Left lung (tissue), 10 donors: ENCODE data around the gene HMGN4. TPM values are rescaled to one million over a fixed set of nuclear protein-coding genes. Genes with fewer than 3 reads are reported as not detected.

Experiments
- ATAC-seq: fragments of 200-7000 bp; cut with Tn5 transposase; one replicate; pipeline ENCODE4 v1.9.1; 2020; ENCODE audit warnings: moderate library complexity
- DNase-seq, 4 donors: peaks; one replicate each; pipeline ENCODE4 v3.0.0-alpha.2; 2013 to 2020
- H3K27ac ChIP-seq, 2 donors: fragments of 200-600 bp; sonication (generic) in 1 of 2; one replicate each; pipeline versions ENCODE4 v1.5.0 to v1.8.0; 2020 to 2021
- H3K27me3 ChIP-seq, 2 donors: fragments of 200-600 bp; sonication (generic) in 1 of 2; one replicate each; pipeline versions ENCODE4 v1.5.0 to v1.8.0; 2020 to 2021
- H3K36me3 ChIP-seq, 2 donors: fragments of 200-600 bp; sonication (generic) in 1 of 2; one replicate each; pipeline versions ENCODE4 v1.5.0 to v1.8.0; 2020 to 2021
- H3K4me1 ChIP-seq, 2 donors: fragments of 200-600 bp; one replicate each; pipeline ENCODE4 v1.8.0; 2021
- H3K4me3 ChIP-seq, 2 donors: fragments of 200-600 bp; sonication (generic) in 1 of 2; one replicate each; pipeline versions ENCODE4 v1.5.0 to v1.8.0; 2020 to 2021; ENCODE audit warnings: mild to moderate bottlenecking in 1 of 2
- H3K9me3 ChIP-seq, 2 donors: fragments of 200-600 bp; sonication (generic) in 1 of 2; one replicate each; pipeline versions ENCODE4 v1.5.0 to v1.8.0; 2020 to 2021
- intact Hi-C, 2 donors: fragments of 100-400 bp; cut with DNase I; formaldehyde crosslinking; loops; one replicate each; pipeline versions ENCODE4 v1.11.2 to v1.14.2; 2022
- polyA plus RNA-seq, 6 donors: library from polyadenylated mRNA; unstranded; fragments of 120-200 nt; gene quantifications; one replicate each; pipeline ENCODE4 v1.2.1, GENCODE V29; 2013; ENCODE audit not compliant: insufficient read length in 6 of 6
- total RNA-seq, 2 donors: library from RNA; stranded (reverse); fragmentation: NEBNext Ultra II Directional; extraction: Animal tissue kit (Norgen Biotek cat#: 25700); gene quantifications; one replicate each; pipeline ENCODE4 v1.2.1, GENCODE V29; 2021
- TF ChIP-seq, protein P1 (sequence below), 2 donors: fragments of 200-600 bp; sonication (generic) in 1 of 2; IDR thresholded peaks; one replicate each; pipeline versions ENCODE4 v1.5.0 to v1.8.0; 2021; ENCODE audit warnings: antibody characterized with exemption in 2 of 2
- donor health status: DM: no; HTN: yes; CAD: no.
- donor health status: DM: no; HTN: no; CAD: no.

The HMGN4 gene
- total and polyA plus RNA-seq, 8 donors, result 41.2 to 83.1 (median 76.2) TPM

DNA sequence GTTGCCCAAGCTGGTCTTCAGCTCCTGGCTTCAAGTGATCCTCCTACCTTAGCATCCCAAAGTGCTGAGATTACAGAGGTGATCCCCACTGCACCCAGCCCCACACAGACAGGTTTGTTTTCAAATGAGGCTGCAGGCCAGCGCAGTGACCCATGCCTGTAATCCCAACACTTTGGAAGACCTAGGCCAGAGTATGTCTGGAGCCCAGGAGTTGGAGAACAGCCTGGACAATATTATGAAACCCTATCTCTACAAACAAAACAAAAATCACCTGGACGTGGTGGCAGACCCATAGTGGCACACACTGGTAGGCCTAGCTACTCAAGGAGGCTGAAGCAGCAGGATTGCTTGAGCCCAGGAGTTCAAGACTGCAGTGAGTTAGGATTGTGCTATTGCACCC lies 8.0 kb upstream of the HMGN4 start:
- DNase-seq, result no peak
- Histone ChIP-seq H3K27ac (no peak overlapping the region), H3K9me3 (no peaks in the 10 kb centered on the region), H3K4me3 (no peak overlapping the region), H3K4me1 (peaks cover 0 to 12% of the 10 kb centered on the region in 2 donors), H3K27me3 (no peaks in the 10 kb centered on the region), H3K36me3 (no peaks in the 10 kb centered on the region)
- TF ChIP-seq, protein P1, sequence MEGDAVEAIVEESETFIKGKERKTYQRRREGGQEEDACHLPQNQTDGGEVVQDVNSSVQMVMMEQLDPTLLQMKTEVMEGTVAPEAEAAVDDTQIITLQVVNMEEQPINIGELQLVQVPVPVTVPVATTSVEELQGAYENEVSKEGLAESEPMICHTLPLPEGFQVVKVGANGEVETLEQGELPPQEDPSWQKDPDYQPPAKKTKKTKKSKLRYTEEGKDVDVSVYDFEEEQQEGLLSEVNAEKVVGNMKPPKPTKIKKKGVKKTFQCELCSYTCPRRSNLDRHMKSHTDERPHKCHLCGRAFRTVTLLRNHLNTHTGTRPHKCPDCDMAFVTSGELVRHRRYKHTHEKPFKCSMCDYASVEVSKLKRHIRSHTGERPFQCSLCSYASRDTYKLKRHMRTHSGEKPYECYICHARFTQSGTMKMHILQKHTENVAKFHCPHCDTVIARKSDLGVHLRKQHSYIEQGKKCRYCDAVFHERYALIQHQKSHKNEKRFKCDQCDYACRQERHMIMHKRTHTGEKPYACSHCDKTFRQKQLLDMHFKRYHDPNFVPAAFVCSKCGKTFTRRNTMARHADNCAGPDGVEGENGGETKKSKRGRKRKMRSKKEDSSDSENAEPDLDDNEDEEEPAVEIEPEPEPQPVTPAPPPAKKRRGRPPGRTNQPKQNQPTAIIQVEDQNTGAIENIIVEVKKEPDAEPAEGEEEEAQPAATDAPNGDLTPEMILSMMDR (IDR thresholded peaks at IDR 0.05), result no peak
- intact Hi-C loops, result no loop called here
- ATAC-seq, result no peak

DNA sequence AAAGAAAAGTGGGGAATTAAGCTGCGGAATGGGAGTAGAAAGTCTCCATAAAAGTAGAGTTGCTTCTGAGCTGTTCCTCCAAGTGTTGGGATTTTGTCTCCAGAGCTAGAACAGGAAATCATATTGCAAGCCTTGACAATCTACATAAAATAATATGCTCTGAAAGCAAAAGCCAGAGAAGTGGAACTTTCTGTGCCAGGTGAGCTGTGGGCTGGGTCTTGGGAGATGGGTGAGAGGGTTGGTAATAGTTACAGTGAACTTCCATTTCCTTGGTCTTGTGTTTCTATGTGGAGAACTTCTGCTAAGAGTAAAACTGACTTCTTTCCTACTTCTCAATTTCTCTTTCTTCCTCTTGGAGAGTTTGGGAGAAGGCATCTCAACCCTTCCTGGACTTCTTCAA lies 6.3 kb upstream of the HMGN4 start:
- intact Hi-C loops, result no loop called here
- H3K4me1 ChIP-seq, result peaks cover 8 to 22% of the 10 kb centered on the region in 2 donors
- H3K4me3 ChIP-seq, result no peak overlapping the region
- ATAC-seq (no peak), DNase-seq (no peak)
- peak overlapping the region in 1 of 2 donors; percentile 62 for H3K27ac ChIP-seq
- H3K27me3 ChIP-seq, result no peaks in the 10 kb centered on the region
- TF ChIP-seq, protein P1 (IDR thresholded peaks at IDR 0.05), result no peak
- H3K36me3 ChIP-seq, result no peaks in the 10 kb centered on the region
- H3K9me3 ChIP-seq, result no peaks in the 10 kb centered on the region

DNA sequence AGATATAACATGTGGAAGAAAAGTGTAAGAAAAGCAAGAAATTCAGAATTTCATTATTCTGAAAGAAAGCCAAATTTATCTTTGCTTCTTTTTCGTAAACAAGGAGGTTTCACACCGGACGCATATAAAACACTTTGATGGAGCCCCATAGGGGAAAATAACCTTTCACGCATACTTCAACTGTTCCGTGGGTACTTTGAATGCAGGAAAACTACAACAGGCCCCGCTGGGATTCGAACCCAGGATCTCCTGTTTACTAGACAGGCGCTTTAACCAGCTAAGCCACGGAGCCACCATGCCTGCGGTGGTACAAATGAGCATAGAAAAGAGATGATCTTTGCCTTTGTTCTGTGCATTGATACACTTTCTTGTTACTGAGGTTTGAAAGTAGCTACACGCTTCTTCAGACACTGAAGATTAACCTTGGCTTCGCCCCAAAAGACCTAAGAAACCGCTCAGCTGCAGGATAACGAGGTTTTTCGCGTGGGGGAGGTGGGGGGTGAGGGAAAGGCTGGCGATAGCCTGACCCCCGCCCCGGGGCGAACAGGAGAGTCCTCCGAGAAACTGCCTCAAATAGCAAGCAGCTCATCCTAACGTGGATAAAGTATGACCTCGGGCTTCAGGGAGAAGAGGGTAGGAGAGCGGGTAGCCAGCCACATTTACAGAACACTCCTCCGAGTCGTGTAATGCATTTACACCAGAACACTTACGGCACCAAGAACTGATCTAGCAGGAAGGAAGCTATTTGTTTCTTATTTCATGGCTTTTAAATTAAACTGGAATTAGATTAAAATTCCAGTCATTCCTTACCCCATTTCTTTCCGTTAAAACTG lies 5.3 kb upstream of the HMGN4 start:
- intact Hi-C loops, result no loop called here
- ATAC-seq (peak; percentile 58), DNase-seq (peak in 3 of 4 donors; percentile 85 to 94 (median 93))
- Histone ChIP-seq H3K27me3 (no peaks in the 10 kb centered on the region), H3K4me1 (peaks cover 9 to 22% of the 10 kb centered on the region in 2 donors), H3K4me3 (peak overlapping the region; percentile 52), H3K27ac (peak overlapping the region; percentile 62 to 86), H3K36me3 (no peaks in the 10 kb centered on the region), H3K9me3 (no peaks in the 10 kb centered on the region)
- TF ChIP-seq, protein P1 (IDR thresholded peaks at IDR 0.05), result no peak

DNA sequence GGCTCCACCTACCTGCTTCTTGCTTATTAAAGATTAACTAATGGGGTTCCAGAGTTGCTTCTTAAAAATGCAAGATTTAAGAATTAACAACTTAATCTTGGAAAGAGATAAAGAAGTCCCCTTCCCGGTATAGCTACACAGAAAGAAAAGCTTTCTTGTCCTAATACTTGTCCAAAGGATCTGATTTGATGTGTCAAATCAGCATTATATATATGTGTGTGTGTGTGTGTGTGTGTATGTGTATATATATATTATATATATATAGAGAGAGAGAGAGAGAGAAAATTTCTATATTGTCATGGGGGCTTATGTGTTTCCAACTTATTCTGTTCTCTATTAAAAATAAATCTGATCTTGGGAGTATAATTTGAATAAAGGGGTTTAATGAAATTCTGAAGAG lies 4.6 kb upstream of the HMGN4 start:
- Histone ChIP-seq H3K4me1 (peaks cover 9 to 24% of the 10 kb centered on the region in 2 donors), H3K9me3 (no peaks in the 10 kb centered on the region), H3K4me3 (peak overlapping the region; percentile 52), H3K27me3 (no peaks in the 10 kb centered on the region), H3K27ac (peak overlapping the region; percentile 62 to 86), H3K36me3 (no peaks in the 10 kb centered on the region)
- intact Hi-C loops, result no loop called here
- DNase-seq (no peak), ATAC-seq (no peak)
- TF ChIP-seq, protein P1 (IDR thresholded peaks at IDR 0.05), result no peak

DNA sequence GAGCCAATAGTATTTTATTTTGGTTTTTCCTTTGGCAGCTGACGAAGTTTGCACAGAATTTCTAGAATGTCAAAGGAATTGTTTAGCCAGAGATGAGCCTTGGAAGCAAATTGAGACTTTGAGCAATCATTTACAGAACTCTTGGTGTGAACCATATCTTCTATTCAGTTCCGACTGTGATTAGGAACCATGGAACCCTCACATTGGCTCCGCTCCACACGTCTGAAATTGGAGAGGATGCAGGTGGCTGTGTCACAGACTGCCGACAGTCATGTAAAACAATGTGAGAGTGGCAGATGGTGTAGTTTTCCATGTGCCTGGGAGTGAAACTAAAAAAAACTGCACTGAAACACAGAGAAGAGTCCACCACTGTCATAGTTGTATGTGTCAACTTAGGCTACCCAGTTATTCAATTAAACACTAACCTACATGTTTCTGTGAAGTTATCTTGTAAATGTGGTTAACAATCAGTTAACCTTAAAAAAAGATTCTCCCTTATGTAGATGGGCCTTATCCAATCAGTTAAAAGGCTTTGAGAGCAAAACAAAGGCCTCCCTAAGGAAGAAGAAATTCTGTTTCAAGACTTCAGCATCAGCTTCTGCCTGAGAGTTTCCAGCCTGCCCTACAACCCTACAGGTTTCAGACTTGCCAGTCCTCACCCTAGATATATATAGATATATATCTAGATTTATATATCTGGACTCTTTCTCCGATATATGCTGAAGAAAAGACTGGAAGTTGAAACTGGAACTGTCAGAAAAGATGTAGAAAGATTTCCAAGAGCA lies 3.3 kb upstream of the HMGN4 start:
- Histone ChIP-seq H3K4me1 (peaks cover 9 to 37% of the 10 kb centered on the region in 2 donors), H3K27ac (no peak overlapping the region), H3K4me3 (no peak overlapping the region), H3K27me3 (no peaks in the 10 kb centered on the region), H3K9me3 (no peaks in the 10 kb centered on the region), H3K36me3 (no peaks in the 10 kb centered on the region)
- TF ChIP-seq, protein P1 (IDR thresholded peaks at IDR 0.05), result no peak
- intact Hi-C loops, result no loop called here
- DNase-seq (no peak), ATAC-seq (no peak)
